Fibroblast of upper back skin (primary cell): ENCODE results near the gene UNC50.
"Not testable (repeated sequence)": the region's sequence is repeated elsewhere in the genome, so short reads cannot be mapped to it uniquely, and the experiment has no call there.

Experiments
- DNase-seq: peaks from one replicate; pipeline ENCODE4 v3.0.0-alpha.2; 2013

The UNC50 gene

GRCh38 chr2:98577313-98577712, 31.1 kb upstream of the UNC50 start:
- no peak for DNase-seq

GRCh38 chr2:98578231-98578630, 30.2 kb upstream of the UNC50 start:
- no peak for DNase-seq

- DNase-seq, result no peak
Measured at GRCh38 chr2:98579926-98580325, 28.5 kb upstream of the UNC50 start.

- DNase-seq, result no peak
Measured at GRCh38 chr2:98580656-98581284, 27.6 kb upstream of the UNC50 start.

- no peak for DNase-seq
Measured at GRCh38 chr2:98582523-98582922, 25.9 kb upstream of the UNC50 start.

- no peak for DNase-seq
Measured at GRCh38 chr2:98583276-98583675, 25.1 kb upstream of the UNC50 start.

- DNase-seq, result no peak
Measured at GRCh38 chr2:98583816-98584618, 24.4 kb upstream of the UNC50 start.

- DNase-seq, result no peak
Measured at GRCh38 chr2:98585386-98585785, 23.0 kb upstream of the UNC50 start.

GRCh38 chr2:98586551-98587140, 21.7 kb upstream of the UNC50 start:
- DNase-seq, result no peak

GRCh38 chr2:98588880-98589431, 19.4 kb upstream of the UNC50 start:
- DNase-seq, result no peak

GRCh38 chr2:98589489-98589888, 18.9 kb upstream of the UNC50 start:
- no peak for DNase-seq

GRCh38 chr2:98592565-98592964, 15.8 kb upstream of the UNC50 start:
- no peak for DNase-seq

GRCh38 chr2:98594665-98595064, 13.7 kb upstream of the UNC50 start:
- DNase-seq, result not testable (repeated sequence)

- peak; percentile 24 for DNase-seq
Measured at GRCh38 chr2:98598781-98599428, 9.5 kb upstream of the UNC50 start.

GRCh38 chr2:98601532-98602132, 6.8 kb upstream of the UNC50 start:
- peak; percentile 34 for DNase-seq

- DNase-seq, result no peak
Measured at GRCh38 chr2:98604547-98604946, 3.8 kb upstream of the UNC50 start.

- no peak for DNase-seq
Measured at GRCh38 chr2:98605076-98605475, 3.3 kb upstream of the UNC50 start.

- no peak for DNase-seq
Measured at GRCh38 chr2:98606431-98606830, 2.0 kb upstream of the UNC50 start.

GRCh38 chr2:98607104-98607503, 1.3 kb upstream of the UNC50 start:
- DNase-seq, result no peak

- DNase-seq, result no peak
Measured at GRCh38 chr2:98607741-98608115, 661 bp upstream of the UNC50 start.

- DNase-seq, result peak; percentile 20
Measured at GRCh38 chr2:98608962-98609604, 694 bp downstream of the UNC50 start.

GRCh38 chr2:98614024-98614739, 5.8 kb downstream of the UNC50 start:
- no peak for DNase-seq
